GM12878 (cell line): ENCODE results near the gene PPP1R14B. TPM values are rescaled to one million over a fixed set of nuclear protein-coding genes. Genes with fewer than 3 reads are reported as not detected.

Experiments used
- ATF7 ChIP-seq: fragments of 450-650 bp; IDR thresholded peaks from 2 replicates; pipeline ENCODE4 v1.6.1; 2016; ENCODE audit warnings: low read depth, mild to moderate bottlenecking
- CREM ChIP-seq: IDR thresholded peaks from 2 replicates; pipeline ENCODE4 v1.6.1; 2014; ENCODE audit warnings: antibody characterized with exemption, low read depth
- EP300 ChIP-seq, 2 experiments: fragments of 150-350 bp in 1 of 2; IDR thresholded peaks; 2 replicates each; pipeline ENCODE4 v1.6.1; 2011 to 2012; ENCODE audit warnings: low read depth in 2 of 2, low read length in 2 of 2, borderline replicate concordance in 1 of 2, improper control_type of control experiment in 1 of 2, inconsistent platforms in 1 of 2; ENCODE audit not compliant: control insufficient read depth in 1 of 2
- IRF4 ChIP-seq: IDR thresholded peaks from 2 replicates; pipeline ENCODE4 v1.6.1; 2011; ENCODE audit warnings: low read depth, low read length
- MYB ChIP-seq: fragments of 150-350 bp; IDR thresholded peaks from 2 replicates; pipeline ENCODE4 v1.6.1; 2014; ENCODE audit warnings: mild to moderate bottlenecking, low read depth, low read length, borderline replicate concordance
- PKNOX1 ChIP-seq: fragments of 450-650 bp; IDR thresholded peaks from 2 replicates; pipeline ENCODE4 v1.6.1; 2016; ENCODE audit warnings: mild to moderate bottlenecking
- POLR2AphosphoS5 ChIP-seq: IDR thresholded peaks from 2 replicates; pipeline ENCODE4 v1.6.1; 2011; ENCODE audit warnings: mild to moderate bottlenecking, low read length, inconsistent platforms
- RB1 ChIP-seq: fragments of 450-650 bp; formaldehyde crosslinking; IDR thresholded peaks from 2 replicates; pipeline ENCODE4 v1.6.1; 2017; ENCODE audit warnings: mild to moderate bottlenecking, borderline replicate concordance
- SIX5 ChIP-seq: IDR thresholded peaks from 2 replicates; pipeline ENCODE4 v1.6.1; 2011; ENCODE audit warnings: mild to moderate bottlenecking, low read depth, low read length, moderate library complexity; ENCODE audit not compliant: severe bottlenecking
- SMARCA5 ChIP-seq: fragments of 450-650 bp; IDR thresholded peaks from 2 replicates; pipeline ENCODE4 v1.6.1; 2017; ENCODE audit warnings: mild to moderate bottlenecking
- SP1 ChIP-seq: IDR thresholded peaks from one replicate; pipeline ENCODE4 v1.6.1; 2011; ENCODE audit warnings: low read depth, low read length
- STAT3 ChIP-seq: IDR thresholded peaks from 2 replicates; pipeline ENCODE4 v1.6.1; 2011; ENCODE audit warnings: low read depth, low read length, improper control_type of control experiment
- TBL1XR1 ChIP-seq: IDR thresholded peaks from 2 replicates; pipeline ENCODE4 v1.6.1; 2012; ENCODE audit warnings: low read depth, low read length, improper control_type of control experiment
- WRNIP1 ChIP-seq: IDR thresholded peaks from 2 replicates; pipeline ENCODE4 v1.6.1; 2011; ENCODE audit warnings: low read depth, low read length, improper control_type of control experiment, borderline replicate concordance
- ZBED1 ChIP-seq: IDR thresholded peaks from 2 replicates; pipeline ENCODE4 v1.6.1; 2016; ENCODE audit warnings: borderline replicate concordance
- ZBTB11 ChIP-seq: fragments of 450-650 bp; formaldehyde crosslinking; IDR thresholded peaks from 2 replicates; pipeline ENCODE4 v1.5.0; 2022; ENCODE audit warnings: mild to moderate bottlenecking, missing genetic modification characterization
- ZBTB4 ChIP-seq: fragments of 450-650 bp; formaldehyde crosslinking; IDR thresholded peaks from 2 replicates; pipeline ENCODE4 v1.4.0; 2022; ENCODE audit warnings: mild to moderate bottlenecking, moderate library complexity
- ZNF274 ChIP-seq: IDR thresholded peaks from one replicate; pipeline ENCODE4 v1.8.0; 2011; ENCODE audit not compliant: insufficient read length, insufficient read depth
- ZNF687 ChIP-seq: fragments of 450-650 bp; IDR thresholded peaks from 2 replicates; pipeline ENCODE4 v1.6.1; 2017; ENCODE audit warnings: mild to moderate bottlenecking, moderate library complexity
- polyA plus RNA-seq, 11 experiments: library from polyadenylated mRNA; depleted of rRNA in 4 of 11; unstranded in 6 of 11; stranded (reverse) in 5 of 11; fragments of >200 nt; fragmentation: Nextera tagmentation in 4 of 11; fragmentation: Illumina TruSeq in 1 of 11; extraction: Ambion mirVana in 4 of 11; extraction: Trizol in 1 of 11; gene quantifications; 1 replicate in 1 of 11; 2 replicates in 10 of 11; pipeline versions ENCODE4 v1.2.1 to v1.2.3, GENCODE V29; 2011 to 2016; ENCODE audit warnings: inconsistent platforms in 2 of 11, missing spikeins in 2 of 11, low read depth in 1 of 11
- total RNA-seq, 4 experiments: library from RNA; depleted of rRNA in 3 of 4; stranded (reverse); fragments of >200 nt in 3 of 4; fragmentation: Illumina TruSeq in 1 of 4; extraction: Trizol in 1 of 4; gene quantifications; 2 replicates each; pipeline versions ENCODE4 v1.2.1 to v1.2.3, GENCODE V29; 2013 to 2021

PPP1R14B gene
- total and polyA plus RNA-seq, 10 of the 15 experiments (the other 5 are each of a cell fraction or from before 2014, with no cell fraction given), result 8.4 to 283 (median 124) TPM

- TF ChIP-seq CREM (peak; percentile 93), ZBTB4 (CRISPR knock-in tag) (no peak), TBL1XR1 (0 out of 2 replicates have a peak, but pooled peaks have one; percentile 39), STAT3 (no peak), RB1 (0 out of 2 replicates have a peak, but pooled peaks have one; percentile 22), PKNOX1 (peak; percentile 53), ZBTB11 (CRISPR knock-in tag) (peak; percentile 53), POLR2AphosphoS5 (peak; percentile 75), SMARCA5 (no peak), MYB (no peak), ZNF687 (no peak), WRNIP1 (no peak; the same call in 1 of the 2 replicates), ZNF274 (no peak), ATF7 (peak; percentile 83), EP300 (IDR thresholded peaks at IDR 0.05; ENCODE audit: borderline replicate concordance in 1 of 2, control insufficient read depth in 1 of 2, low read depth in 2 of 2, low read length in 2 of 2) (no peak), ZBED1 (peak; percentile 83), SP1 (peak; percentile 63), IRF4 (peak; percentile 69; the same call in 1 of the 2 replicates), SIX5 (peak; percentile 91)
Measured at GRCh38 chr11:64269540-64270220, 22.9 kb upstream of the PPP1R14B start (continued).
